ENCODE measurements around the gene IL1RAP.

Gene IL1RAP

DNA sequence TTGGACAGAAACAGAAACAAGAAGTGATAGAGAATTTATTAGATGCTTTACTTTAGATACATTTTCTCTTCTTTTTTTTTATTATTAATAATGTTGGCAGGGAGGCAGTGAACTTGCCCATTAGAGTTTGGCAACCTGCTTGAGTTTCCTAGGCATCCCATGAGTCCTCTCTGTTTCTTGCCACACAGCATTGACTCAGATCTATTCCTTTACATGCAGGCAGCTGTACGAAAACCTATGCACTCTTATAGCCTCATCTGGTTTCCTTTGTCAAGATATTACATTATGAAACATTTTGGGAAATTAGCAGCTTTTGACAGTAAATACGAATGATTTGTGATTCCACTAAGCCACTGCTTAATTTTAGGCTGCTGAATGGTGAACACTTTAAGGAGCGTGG is 23.3 kb downstream of the IL1RAP start:
- TF ChIP-seq, protein P1, sequence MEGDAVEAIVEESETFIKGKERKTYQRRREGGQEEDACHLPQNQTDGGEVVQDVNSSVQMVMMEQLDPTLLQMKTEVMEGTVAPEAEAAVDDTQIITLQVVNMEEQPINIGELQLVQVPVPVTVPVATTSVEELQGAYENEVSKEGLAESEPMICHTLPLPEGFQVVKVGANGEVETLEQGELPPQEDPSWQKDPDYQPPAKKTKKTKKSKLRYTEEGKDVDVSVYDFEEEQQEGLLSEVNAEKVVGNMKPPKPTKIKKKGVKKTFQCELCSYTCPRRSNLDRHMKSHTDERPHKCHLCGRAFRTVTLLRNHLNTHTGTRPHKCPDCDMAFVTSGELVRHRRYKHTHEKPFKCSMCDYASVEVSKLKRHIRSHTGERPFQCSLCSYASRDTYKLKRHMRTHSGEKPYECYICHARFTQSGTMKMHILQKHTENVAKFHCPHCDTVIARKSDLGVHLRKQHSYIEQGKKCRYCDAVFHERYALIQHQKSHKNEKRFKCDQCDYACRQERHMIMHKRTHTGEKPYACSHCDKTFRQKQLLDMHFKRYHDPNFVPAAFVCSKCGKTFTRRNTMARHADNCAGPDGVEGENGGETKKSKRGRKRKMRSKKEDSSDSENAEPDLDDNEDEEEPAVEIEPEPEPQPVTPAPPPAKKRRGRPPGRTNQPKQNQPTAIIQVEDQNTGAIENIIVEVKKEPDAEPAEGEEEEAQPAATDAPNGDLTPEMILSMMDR (IDR thresholded peaks at IDR 0.05) = no peak

DNA sequence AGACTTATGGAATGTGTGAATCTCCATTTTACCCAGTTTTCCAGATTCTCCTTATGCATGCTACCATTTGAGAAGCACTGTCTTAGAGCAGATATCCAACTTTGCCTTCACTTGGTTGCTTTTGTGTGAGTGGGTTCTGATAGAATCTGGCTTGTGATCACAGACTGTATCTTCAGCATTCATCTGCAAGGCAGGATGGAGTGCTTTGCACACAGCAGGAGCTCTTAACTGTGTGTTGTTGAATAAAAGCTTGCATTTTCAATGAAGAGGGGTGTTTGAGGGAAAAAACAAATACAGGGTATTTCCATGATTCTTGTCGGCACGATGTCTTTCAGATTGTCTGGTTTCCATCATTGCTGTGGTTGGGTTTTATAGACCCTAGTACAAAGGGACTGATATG is 24.4 kb downstream of the IL1RAP start:
- TF ChIP-seq, protein P1 (IDR thresholded peaks at IDR 0.05) = no peak

DNA sequence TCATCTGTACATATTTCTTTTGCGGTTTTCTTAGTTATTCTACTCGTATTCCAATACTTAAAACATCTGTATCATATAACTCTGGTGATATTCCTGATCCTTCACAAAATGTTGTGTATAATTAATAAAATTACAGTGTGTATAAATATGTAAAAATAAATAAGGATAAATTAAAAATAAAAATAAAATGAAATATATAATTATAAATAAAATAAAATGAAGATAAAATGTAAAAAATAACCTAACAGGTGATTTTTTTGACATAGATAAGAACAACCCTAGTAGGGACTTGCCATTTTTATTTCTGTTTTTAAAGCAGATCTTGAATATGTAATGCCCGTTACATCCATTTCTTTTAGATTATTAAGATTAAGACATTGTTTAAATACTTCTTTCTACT is 25.6 kb downstream of the IL1RAP start:
- TF ChIP-seq, protein P1 (IDR thresholded peaks at IDR 0.05) = no peak

DNA sequence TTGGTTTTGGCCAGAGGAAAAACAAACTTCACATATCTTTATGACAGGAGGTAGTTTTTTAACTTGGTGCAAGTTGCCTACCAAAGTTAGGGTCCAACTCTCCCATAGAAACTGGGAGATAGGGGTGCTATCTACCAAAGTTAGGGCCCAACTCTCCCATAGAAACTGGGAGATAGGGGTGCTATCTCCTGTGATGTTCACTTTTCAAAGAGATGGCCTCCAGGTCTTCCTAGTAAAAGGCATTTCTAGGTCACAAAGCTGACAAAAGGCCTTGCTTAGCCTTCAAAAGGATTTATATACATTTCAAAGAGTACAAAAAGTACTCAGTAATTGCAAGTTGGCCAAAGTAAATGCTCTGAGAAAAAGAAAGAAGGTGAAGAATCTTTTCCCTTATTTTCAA is 27.1 kb downstream of the IL1RAP start:
- TF ChIP-seq, protein P1 (IDR thresholded peaks at IDR 0.05) = no peak

DNA sequence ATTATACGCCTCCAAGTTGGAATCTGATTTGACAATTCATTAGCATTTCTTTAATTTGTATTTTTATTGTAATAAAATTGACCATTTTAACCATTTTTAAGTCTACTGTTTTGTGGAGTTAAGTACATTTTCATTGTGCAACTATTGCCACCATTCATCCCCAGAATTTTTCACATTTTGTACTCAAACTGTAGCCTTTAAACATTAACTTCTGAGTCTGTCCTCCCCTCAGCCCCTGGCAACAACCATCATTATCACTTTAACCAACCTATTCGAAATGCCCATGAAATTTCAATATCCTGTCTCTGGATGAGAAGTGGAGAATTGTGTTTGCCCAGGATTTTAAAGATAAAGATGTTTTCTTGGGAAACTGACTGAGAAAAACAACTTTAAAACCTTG is 27.7 kb downstream of the IL1RAP start:
- TF ChIP-seq, protein P1 (IDR thresholded peaks at IDR 0.05) = no peak

DNA sequence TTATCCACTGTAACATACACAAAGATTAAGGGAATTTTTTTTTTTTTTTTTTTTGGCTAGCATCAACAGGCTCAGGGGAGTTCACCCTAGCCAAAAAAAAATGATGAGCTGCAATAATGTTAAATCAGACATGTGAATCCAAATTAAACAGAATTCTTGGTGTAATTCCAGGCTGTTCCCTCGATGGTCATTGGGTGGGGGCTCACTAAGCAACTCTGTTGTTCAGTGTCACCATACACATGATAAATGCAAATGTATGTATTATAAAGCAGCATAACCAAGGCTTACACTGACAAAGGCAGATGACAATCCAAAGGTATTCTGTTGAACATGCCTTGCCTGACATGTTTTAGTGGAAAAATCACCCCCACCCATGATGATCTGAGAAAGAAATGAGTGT is 29.0 kb downstream of the IL1RAP start:
- TF ChIP-seq, protein P1 (IDR thresholded peaks at IDR 0.05) = no peak

DNA sequence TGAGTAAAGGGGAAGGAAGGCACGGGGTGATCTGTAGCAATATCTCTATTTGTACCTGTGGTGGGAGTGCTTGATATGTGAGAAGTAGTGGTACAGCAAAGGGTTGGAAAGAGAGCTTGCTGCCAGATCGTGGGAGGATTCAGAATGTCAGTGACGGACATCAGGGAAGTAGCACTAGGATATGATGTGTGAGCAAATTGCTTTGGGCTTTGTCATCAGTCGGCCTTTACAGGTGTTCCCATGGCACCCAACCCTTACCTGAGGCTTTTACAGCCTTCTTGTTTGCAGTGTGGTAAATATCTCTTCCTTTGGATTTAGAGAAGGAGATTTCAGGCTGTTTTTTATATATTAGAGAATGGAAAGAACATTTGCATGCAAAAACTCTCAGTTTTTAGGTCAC is 29.8 kb downstream of the IL1RAP start:
- TF ChIP-seq, protein P1 (IDR thresholded peaks at IDR 0.05) = no peak

DNA sequence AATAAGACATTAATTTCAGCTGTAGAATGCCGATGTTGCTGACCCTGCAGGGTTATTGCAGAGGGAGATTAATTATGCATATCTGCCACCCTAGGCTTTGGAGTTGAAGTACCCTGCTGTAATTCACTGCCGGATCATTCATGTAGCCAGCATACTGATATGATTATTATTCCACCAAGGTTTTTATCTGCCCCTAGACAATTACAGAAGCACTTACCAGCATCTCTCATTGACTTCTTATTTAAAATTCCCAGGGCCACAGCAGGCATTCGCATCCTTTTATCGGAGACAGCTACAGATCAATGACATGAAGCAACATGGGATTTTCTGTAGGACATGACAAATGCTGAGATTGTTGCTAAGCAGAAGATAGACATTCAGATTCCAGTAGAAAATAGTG is 31.3 kb downstream of the IL1RAP start:
- TF ChIP-seq, protein P1 (IDR thresholded peaks at IDR 0.05) = no peak
